GM19468 (cell line): ENCODE measurements around the gene LRRC2.
"Not testable (repeated sequence)": the region's sequence is repeated elsewhere in the genome, so short reads cannot be mapped to it uniquely, and the experiment has no call there.

Source experiments
- ATAC-seq: cut with Tn5 transposase; IDR thresholded peaks from one replicate; pipeline ENCODE4 v1.9.1; 2021; ENCODE audit warnings: mild to moderate bottlenecking, moderate library complexity, moderate number of reproducible peaks; ENCODE audit not compliant: unreplicated experiment; ENCODE audit errors: extremely low read depth

Gene LRRC2

GRCh38 chr3:46585799-46586693 is 19.9 kb upstream of the LRRC2 start:
- no peak for ATAC-seq

- ATAC-seq, result no peak
Measured at GRCh38 chr3:46584598-46585467, 18.7 kb upstream of the LRRC2 start.

- ATAC-seq, result no peak
Measured at GRCh38 chr3:46580675-46581074, 14.6 kb upstream of the LRRC2 start.

- ATAC-seq, result no peak
Measured at GRCh38 chr3:46579756-46580286, 13.7 kb upstream of the LRRC2 start.

- ATAC-seq, result no peak
Measured at GRCh38 chr3:46578973-46579755, 13.1 kb upstream of the LRRC2 start.

GRCh38 chr3:46577580-46578249 is 11.6 kb upstream of the LRRC2 start:
- not testable (repeated sequence) for ATAC-seq

- ATAC-seq, result no peak
Measured at GRCh38 chr3:46576879-46577278, 10.8 kb upstream of the LRRC2 start.

GRCh38 chr3:46576386-46576785 is 10.3 kb upstream of the LRRC2 start:
- ATAC-seq, result no peak

GRCh38 chr3:46575577-46576222 is 9.6 kb upstream of the LRRC2 start:
- ATAC-seq, result no peak

- ATAC-seq, result no peak
Measured at GRCh38 chr3:46574881-46575576, 8.9 kb upstream of the LRRC2 start.

- ATAC-seq, result no peak
Measured at GRCh38 chr3:46574243-46574646, 8.1 kb upstream of the LRRC2 start.

GRCh38 chr3:46573701-46574100 is 7.6 kb upstream of the LRRC2 start:
- ATAC-seq, result no peak

GRCh38 chr3:46571684-46572083 is 5.6 kb upstream of the LRRC2 start:
- no peak for ATAC-seq

GRCh38 chr3:46565607-46566039 is 479 bp downstream of the LRRC2 start:
- ATAC-seq, result no peak

- ATAC-seq, result no peak
Measured at GRCh38 chr3:46565077-46565476, 1.0 kb downstream of the LRRC2 start.

GRCh38 chr3:46564190-46565021 is 1.7 kb downstream of the LRRC2 start:
- ATAC-seq, result no peak

GRCh38 chr3:46561951-46562350 is 4.2 kb downstream of the LRRC2 start:
- no peak for ATAC-seq

- ATAC-seq, result no peak
Measured at GRCh38 chr3:46561511-46561910, 4.6 kb downstream of the LRRC2 start.
